GM13976 (cell line): Measurements from ENCODE around the gene IFNL2.

Experiments used
- DNase-seq: peaks from one replicate; pipeline ENCODE4 v3.0.0; 2012; ENCODE audit warnings: low spot score
- in situ Hi-C: fragments of 300-500 bp; cut with MboI; formaldehyde crosslinking; loops from one replicate; pipeline ENCODE4 v1.12.0; 2022; ENCODE audit warnings: low sequenced_read_pairs, mixed read lengths, inconsistent platforms; ENCODE audit not compliant: unreplicated experiment
- TF ChIP-seq, protein P1 (sequence below): IDR thresholded peaks from 2 replicates; pipeline ENCODE4 v1.5.1; 2012; ENCODE audit warnings: borderline replicate concordance, mild to moderate bottlenecking; ENCODE audit not compliant: insufficient read depth; ENCODE audit errors: extremely low read depth, missing control alignments, control extremely low read depth

Gene IFNL2

DNA sequence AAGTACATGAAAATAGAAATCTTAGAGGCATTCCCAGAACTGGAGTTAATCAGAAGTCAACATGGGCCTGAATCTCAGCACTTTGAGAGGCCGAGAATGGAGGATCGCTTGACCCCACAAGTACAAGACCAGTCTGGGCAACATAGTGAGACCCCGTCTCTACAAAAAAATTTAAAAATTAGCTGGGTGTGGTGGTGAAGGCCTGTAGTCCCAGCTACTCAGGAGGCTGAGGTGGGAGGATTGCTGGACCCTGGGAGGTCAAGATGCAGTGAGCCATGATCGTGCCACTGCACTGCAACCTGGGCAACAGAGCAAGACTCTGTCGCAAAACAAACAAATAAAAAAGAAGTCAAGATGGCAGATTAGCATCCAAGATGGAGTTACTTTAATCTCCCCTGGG, 8.5 kb downstream of the IFNL2 start:
- in situ Hi-C loops = no loop called here
- no peak for DNase-seq

DNA sequence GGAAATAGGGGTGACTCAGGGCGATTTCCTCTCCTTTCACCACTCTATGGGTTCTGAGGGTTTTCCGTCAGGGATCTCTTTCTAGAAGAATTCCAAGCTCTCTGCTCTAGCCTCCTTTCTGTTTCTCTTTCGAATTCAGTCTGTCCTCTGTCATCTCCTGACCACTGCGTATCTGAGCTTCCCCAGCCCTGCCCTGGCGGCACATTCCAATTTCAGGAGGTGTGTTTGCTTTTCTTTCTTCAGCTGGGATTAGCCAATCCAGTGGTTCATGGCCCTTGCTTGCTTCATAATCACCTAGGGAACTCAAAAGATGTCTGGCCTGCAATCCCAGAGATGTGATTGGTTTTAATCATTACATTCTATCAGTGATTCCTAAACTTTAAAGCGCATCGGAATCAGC, 9.4 kb downstream of the IFNL2 start:
- TF ChIP-seq, protein P1, sequence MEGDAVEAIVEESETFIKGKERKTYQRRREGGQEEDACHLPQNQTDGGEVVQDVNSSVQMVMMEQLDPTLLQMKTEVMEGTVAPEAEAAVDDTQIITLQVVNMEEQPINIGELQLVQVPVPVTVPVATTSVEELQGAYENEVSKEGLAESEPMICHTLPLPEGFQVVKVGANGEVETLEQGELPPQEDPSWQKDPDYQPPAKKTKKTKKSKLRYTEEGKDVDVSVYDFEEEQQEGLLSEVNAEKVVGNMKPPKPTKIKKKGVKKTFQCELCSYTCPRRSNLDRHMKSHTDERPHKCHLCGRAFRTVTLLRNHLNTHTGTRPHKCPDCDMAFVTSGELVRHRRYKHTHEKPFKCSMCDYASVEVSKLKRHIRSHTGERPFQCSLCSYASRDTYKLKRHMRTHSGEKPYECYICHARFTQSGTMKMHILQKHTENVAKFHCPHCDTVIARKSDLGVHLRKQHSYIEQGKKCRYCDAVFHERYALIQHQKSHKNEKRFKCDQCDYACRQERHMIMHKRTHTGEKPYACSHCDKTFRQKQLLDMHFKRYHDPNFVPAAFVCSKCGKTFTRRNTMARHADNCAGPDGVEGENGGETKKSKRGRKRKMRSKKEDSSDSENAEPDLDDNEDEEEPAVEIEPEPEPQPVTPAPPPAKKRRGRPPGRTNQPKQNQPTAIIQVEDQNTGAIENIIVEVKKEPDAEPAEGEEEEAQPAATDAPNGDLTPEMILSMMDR = no peak
- in situ Hi-C loops = no loop called here
- DNase-seq = no peak

More for the DNA sequence above, 8.5 kb downstream of the IFNL2 start:
- TF ChIP-seq, protein P1 = no peak

DNA sequence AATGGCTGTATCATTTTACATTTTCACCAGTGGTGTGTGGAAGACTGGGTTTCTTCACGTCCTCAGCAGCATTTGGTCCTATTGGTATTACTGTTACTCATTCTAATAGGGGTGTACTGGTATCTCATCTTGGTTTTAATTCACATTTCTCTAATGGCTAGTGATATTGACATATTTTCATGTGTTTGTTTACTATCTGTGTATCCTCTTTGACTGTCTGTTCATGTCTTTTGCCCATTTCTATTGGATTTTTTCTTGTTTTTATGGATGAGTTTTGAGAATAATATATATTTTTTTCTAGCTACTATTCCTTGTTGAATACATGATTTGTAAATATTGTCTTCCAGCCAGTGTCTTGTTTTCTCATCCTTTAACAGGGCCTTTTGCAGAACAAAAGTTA, 13.8 kb downstream of the IFNL2 start:
- in situ Hi-C loops = no loop called here
- TF ChIP-seq, protein P1 = no peak
- DNase-seq = no peak

DNA sequence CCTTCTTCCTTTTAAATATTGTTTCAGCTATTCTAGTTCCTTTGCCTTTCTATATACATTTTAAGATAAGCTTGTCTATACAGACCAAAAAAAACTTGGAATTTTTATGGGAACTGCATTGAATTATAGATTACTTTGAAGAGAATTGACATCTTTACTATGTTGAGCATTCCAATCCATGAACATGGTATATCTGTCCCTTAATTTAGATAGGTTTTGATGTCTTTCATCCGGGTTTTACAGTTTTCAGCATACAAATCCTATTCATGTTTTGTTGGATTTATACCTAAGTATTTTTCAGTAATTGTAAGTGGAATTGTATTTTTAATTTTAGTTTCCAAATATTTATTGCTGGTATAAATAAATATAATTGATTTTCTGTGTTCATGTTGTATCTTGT, 15.8 kb downstream of the IFNL2 start:
- no peak for DNase-seq
- in situ Hi-C loops = no loop called here
- TF ChIP-seq, protein P1 = no peak

DNA sequence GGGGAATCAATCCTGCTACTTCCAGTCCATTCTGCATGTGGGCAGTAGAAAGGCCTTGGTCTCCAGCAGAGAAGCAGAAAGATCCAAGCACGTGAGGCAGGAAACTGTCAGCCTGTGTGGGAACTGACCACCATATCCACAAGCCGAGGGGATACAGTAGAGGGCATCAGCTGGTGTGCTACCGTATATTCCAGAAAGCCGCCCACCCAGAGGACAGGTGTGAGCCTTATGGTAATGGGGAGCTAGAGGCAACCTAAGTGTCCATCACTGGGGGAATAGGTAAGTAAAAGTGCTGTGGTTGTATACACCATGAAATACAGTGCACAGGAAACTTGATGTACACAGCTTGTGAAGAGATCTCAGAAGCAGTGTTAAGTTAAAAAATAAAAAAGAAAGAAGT, 25.2 kb downstream of the IFNL2 start:
- TF ChIP-seq, protein P1 = no peak
- no peak for DNase-seq
- in situ Hi-C loops = no loop called here

DNA sequence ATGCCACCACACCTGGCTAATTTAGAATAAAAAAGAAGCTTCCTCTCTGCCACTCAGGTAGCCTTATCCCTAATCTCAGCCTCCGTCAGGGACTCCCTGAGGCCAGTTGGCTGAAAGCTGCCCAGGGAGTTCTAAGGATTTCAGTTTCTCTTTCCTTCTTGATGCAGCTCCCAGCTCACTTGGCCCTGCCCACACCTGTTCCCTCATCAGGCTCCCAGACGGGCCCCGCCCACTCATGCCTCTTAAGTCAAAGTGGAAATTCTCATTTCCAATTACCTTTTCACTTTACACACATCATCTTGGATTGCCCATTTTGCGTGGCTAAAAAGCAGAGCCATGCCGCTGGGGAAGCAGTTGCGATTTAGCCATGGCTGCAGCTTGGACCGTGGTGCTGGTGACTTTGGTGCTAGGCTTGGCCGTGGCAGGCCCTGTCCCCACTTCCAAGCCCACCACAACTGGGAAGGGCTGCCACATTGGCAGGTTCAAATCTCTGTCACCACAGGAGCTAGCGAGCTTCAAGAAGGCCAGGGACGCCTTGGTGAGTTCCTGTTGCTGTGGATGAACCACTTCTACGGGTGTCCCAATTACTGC, 28.0 kb downstream of the IFNL2 start, which contains the start of gene IFNL1:
Gene IFNL1 (plus strand): TSS at position 353 of the 591 bp plus-strand sequence. CDS start 15 bp downstream, at position 368.
- DNase-seq = no peak
- TF ChIP-seq, protein P1 = no peak
- in situ Hi-C loops = no loop called here
